Urinary bladder (tissue), 4 donors: ENCODE results near the gene DMRT1. TPM values are rescaled to one million over a fixed set of nuclear protein-coding genes. Genes with fewer than 3 reads are reported as not detected.
A peak's percentile ranks its signal among the peaks of the same experiment; 100 is the strongest.
"Not testable (repeated sequence)": the region's sequence is repeated elsewhere in the genome, so short reads cannot be mapped to it uniquely, and the experiment has no call there.

Experiments used
- DNase-seq: peaks from one replicate; pipeline ENCODE4 v3.0.0-alpha.2; 2015; ENCODE audit errors: extremely low spot score
- H3K27ac ChIP-seq: one replicate; pipeline ENCODE4 v1.5.1; 2013; ENCODE audit warnings: low read depth, mild to moderate bottlenecking, moderate library complexity
- H3K36me3 ChIP-seq: one replicate; pipeline ENCODE4 v1.6.1; 2013; ENCODE audit warnings: mild to moderate bottlenecking, moderate library complexity; ENCODE audit not compliant: insufficient read depth
- H3K4me1 ChIP-seq: one replicate; pipeline ENCODE4 v1.6.1; 2013; ENCODE audit warnings: mild to moderate bottlenecking, moderate library complexity; ENCODE audit not compliant: insufficient read depth
- H3K4me3 ChIP-seq: one replicate; pipeline ENCODE4 v1.5.1; 2013; ENCODE audit warnings: low read depth, low read length
- WGBS: extraction: QIAGEN DNeasy Blood & Tissue Kit; methylation state at CpG from one replicate; pipeline ENCODE4 v1.1.7; 2013; 5-methylcytosine and 5-hydroxymethylcytosine counted together
- polyA plus RNA-seq: library from polyadenylated mRNA; stranded (reverse); fragments of 200-250 nt; gene quantifications from one replicate; pipeline ENCODE4 v1.2.3, GENCODE V29; 2013
- total RNA-seq: library from RNA; depleted of rRNA; stranded (reverse); fragments of >200 nt; gene quantifications from one replicate; pipeline ENCODE4 v1.2.3, GENCODE V29; 2014
- donor health status: healthy with polysubstance abuse.
- donor health status: healthy.

DMRT1 gene
- total and polyA plus RNA-seq, 2 donors: not detected

GRCh38 chr9:882416-882924 is 41.0 kb downstream of the DMRT1 start:
- no peak for DNase-seq
- Histone ChIP-seq H3K4me1 (no peaks in the 10 kb centered on the region), H3K27ac (no peak overlapping the region), H3K36me3 (no peaks in the 10 kb centered on the region), H3K4me3 (no peak overlapping the region)
- WGBS: 52% methylated on average over 4 of the region's 4 CpGs

- WGBS: 76% methylated on average over 8 of the region's 8 CpGs
- no peak for DNase-seq
- Histone ChIP-seq H3K4me3 (no peak overlapping the region), H3K4me1 (no peaks in the 10 kb centered on the region), H3K36me3 (no peaks in the 10 kb centered on the region), H3K27ac (no peak overlapping the region)
Observed at GRCh38 chr9:883011-883410, 41.5 kb downstream of the DMRT1 start.

DNA sequence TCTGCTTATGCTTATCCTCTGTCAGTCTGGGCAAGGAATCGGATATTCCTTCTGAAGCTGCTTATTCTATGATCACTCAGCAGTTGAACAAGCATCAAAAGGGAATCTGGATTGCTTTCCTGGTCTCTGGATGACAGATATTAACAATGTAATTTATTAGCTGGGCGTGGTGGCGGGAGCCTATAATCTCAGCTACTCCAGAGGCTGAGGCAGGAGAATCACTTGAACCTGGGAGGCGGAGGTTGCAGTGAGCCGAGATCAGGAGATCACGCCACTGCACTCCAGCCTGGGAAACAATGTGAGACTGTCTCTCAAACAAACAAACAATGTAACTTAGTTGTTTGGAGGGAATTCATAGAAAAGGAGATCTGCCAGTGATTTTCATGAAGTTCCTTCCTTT is 45.4 kb downstream of the DMRT1 start:
- 70% methylated on average over 6 of the region's 6 CpGs for WGBS
- Histone ChIP-seq H3K36me3 (no peaks in the 10 kb centered on the region), H3K4me1 (no peaks in the 10 kb centered on the region), H3K4me3 (no peak overlapping the region), H3K27ac (no peak overlapping the region)
- no peak for DNase-seq

DNA sequence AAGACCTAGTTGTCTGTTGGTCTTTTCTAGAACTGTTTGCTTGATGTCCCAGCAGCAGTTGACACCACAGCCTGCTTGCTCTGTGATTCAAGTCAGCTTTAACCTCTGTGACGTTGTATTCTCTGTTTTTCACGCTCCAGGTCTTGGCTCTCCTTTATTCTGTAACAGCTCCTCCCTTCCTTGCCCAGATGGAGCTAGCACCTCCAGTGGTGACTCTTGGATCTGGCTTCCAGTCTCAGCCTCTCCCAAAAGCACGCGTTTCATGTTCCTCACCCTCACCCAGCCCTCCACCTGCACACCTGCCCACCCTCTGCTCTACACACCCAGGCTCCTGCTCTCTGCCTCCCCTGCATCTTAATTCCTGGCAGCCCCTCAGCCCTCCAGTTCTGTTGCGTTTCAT is 50.6 kb downstream of the DMRT1 start:
- Histone ChIP-seq H3K27ac (no peak overlapping the region), H3K36me3 (no peaks in the 10 kb centered on the region), H3K4me1 (no peaks in the 10 kb centered on the region), H3K4me3 (no peak overlapping the region)
- no peak for DNase-seq
- 77% methylated on average over 5 of the region's 5 CpGs for WGBS

DNA sequence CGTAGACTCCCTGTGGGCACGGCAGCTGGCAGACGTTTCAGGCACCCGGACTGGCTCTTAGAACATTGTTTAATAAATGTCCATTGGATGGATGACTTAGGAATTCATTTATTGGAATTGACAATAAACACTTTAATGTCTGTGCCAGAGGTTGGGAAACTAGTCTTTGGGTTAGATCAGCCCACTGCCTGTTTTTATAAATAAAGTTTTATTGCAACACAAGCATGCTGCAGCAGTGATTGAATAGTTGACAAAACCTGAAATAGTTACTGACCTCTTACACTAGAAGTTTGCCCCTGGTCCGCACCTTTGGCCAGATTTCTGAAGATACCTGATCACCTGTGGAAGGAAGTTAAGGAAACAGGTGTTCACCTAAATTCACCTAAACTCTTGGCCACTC is 51.6 kb downstream of the DMRT1 start:
- no peak overlapping the region for H3K4me3 ChIP-seq
- WGBS: 72% methylated on average over 5 of the region's 5 CpGs
- no peaks in the 10 kb centered on the region for H3K4me1 ChIP-seq
- no peak for DNase-seq
- H3K36me3 ChIP-seq: no peaks in the 10 kb centered on the region
- no peak overlapping the region for H3K27ac ChIP-seq

DNA sequence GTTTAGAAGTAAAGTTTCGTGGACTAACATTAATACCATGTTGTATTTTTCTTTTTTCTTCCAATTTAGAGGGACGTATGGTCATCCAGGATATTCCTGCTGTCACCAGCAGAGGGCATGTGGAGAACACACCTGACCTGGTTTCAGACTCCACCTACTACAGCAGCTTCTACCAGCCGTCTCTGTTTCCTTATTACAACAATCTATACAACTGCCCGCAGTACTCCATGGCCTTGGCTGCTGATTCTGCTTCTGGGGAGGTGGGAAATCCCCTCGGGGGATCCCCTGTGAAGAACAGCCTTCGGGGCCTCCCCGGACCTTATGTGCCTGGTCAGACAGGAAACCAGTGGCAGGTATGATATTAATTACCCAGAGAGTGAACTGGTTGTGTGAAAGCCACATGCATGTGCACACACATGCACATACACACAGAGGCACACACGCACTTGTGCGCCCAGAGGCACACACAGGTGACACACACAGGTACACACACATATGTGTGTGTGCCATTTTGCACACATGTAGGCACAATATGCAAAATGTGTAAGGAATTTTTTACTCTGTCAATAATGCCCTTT is 52.4 kb downstream of the DMRT1 start:
- H3K4me1 ChIP-seq: no peaks in the 10 kb centered on the region
- no peak overlapping the region for H3K27ac ChIP-seq
- peak; percentile 7 for DNase-seq
- no peak overlapping the region for H3K4me3 ChIP-seq
- 32% methylated on average over 9 of the region's 9 CpGs for WGBS
- H3K36me3 ChIP-seq: no peaks in the 10 kb centered on the region

- Histone ChIP-seq H3K4me3 (no peak overlapping the region), H3K4me1 (no peaks in the 10 kb centered on the region), H3K27ac (no peak overlapping the region), H3K36me3 (no peaks in the 10 kb centered on the region)
- whole genome bisulfite sequencing: 19% methylated on average over 12 of the region's 12 CpGs
- no peak for DNase-seq
Observed at GRCh38 chr9:899440-900184, 58.1 kb downstream of the DMRT1 start.

DNA sequence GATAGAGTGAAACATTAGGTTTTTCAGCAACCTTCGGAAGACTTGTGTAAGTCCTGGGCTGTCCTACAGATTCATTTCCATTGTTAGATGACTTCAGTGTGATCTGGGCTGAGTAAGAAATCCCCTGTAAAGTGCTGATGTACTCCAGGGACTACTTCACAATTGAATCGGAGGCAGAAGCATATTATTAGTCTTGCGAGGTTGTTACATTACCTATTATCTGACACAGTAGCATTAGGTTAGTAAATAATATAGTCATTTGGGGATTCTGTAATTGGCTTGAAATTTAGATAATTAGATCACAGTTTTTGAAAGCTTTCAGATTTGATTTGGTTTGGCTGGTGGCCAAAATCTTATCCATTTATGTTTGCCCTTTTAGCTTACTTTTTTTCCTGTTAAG is 62.4 kb downstream of the DMRT1 start:
- no peaks in the 10 kb centered on the region for H3K4me1 ChIP-seq
- peak; percentile 13 for DNase-seq
- H3K36me3 ChIP-seq: no peaks in the 10 kb centered on the region
- no peak overlapping the region for H3K4me3 ChIP-seq
- H3K27ac ChIP-seq: no peak overlapping the region
- 54% methylated on average over 3 of the region's 3 CpGs for WGBS

DNA sequence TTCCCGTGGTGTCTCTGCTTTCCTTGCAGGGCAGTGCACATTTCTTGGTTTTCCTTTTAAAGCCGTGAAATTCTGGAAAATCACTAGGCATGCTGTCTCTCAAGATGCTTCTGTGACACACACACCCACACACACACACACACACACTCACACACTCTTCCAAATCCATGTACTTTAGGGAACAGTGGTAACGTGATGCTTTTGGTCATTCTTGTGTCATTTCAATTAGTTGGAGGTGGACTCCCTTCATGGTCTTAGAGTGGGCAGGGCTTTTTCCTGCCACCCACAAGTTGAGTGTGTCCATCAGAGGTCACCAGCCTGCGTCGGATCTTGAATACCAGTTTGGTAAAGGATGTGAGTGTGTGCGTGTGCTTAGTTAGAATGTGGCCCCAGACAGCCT is 64.4 kb downstream of the DMRT1 start:
- H3K4me1 ChIP-seq: no peaks in the 10 kb centered on the region
- H3K36me3 ChIP-seq: no peaks in the 10 kb centered on the region
- no peak overlapping the region for H3K27ac ChIP-seq
- WGBS: 48% methylated on average over 6 of the region's 6 CpGs
- DNase-seq: no peak
- no peak overlapping the region for H3K4me3 ChIP-seq

DNA sequence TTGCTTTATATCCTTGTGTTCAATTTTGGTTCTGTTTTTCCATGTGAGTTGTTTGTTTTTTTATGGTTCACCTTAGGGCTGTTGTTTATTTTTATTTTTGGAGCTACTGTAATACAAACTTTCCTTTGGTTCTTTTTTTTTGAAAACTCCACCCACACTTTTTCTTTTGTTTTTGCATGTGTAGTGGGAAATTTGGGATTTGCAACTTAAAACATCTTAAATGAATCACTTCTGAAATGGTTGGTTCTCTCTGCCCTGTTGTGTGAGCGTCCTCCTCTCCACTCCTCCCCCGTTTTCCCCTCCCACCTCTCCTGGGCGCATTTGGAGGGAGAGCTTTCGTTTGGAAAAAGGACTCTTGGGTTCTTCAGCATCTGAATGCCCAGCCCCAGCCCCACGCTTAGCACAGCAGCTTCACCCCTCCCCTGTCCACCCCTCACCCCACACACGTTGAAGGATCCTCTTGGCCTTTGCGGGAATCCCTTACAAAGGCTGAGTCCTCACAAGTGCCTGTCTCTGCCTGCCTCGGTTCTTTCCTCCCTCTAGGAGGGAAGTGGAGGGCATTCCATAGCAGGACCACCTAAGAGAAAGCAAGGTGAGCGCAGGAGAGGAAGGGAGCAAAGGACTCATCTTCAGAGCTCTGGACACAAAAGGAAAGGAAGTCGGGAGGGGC is 67.2 kb downstream of the DMRT1 start:
- DNase-seq: no peak
- Histone ChIP-seq H3K36me3 (no peaks in the 10 kb centered on the region), H3K4me1 (no peaks in the 10 kb centered on the region), H3K4me3 (no peak overlapping the region), H3K27ac (no peak overlapping the region)
- 10% methylated on average over 10 of the region's 10 CpGs for WGBS

DNA sequence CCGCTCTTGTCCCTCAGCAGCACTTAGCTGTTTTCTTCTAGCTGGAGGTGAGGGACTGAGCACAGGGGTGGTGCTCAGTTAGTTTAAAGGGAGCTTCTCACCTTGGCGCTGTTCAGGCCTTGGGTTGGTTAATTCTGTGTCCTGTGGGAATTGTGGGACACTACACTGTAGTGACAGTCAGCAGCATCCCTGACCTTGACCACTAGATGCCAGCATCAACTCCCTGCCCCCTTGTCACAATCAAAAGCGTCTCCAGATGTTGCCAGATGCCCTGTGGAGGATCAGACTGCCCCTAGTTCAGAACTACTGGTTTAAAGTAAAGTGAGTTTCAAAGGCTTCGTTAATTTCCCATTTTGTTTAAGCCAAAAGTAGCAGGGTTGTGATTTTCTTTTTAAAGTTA is 69.5 kb downstream of the DMRT1 start:
- Histone ChIP-seq H3K4me3 (no peak overlapping the region), H3K36me3 (no peaks in the 10 kb centered on the region), H3K4me1 (no peaks in the 10 kb centered on the region), H3K27ac (no peak overlapping the region)
- DNase-seq: no peak
- 60% methylated on average over 4 of the region's 4 CpGs for WGBS

DNA sequence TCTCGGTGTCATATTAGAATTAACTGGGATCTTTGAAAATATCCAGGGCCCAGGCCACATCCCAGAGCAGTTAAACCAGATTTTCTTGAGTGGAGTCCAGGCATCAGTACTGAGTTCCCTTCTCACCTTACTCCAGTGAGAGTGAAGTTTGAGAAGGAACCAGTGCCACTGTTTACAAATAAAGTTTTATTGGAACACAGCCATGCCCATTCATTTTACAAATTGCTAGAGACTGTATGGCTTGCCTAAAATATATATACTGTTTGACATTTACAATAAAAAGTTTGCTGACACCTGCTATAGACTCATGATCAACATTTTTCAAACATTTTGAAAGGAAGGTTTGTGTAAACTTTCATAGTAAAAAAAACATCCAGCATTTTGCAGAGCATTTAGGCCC is 71.3 kb downstream of the DMRT1 start:
- DNase-seq: no peak
- Histone ChIP-seq H3K27ac (no peak overlapping the region), H3K4me3 (no peak overlapping the region), H3K36me3 (no peaks in the 10 kb centered on the region), H3K4me1 (no peaks in the 10 kb centered on the region)
- WGBS: 86% methylated on average over 1 of the region's 1 CpG

DNA sequence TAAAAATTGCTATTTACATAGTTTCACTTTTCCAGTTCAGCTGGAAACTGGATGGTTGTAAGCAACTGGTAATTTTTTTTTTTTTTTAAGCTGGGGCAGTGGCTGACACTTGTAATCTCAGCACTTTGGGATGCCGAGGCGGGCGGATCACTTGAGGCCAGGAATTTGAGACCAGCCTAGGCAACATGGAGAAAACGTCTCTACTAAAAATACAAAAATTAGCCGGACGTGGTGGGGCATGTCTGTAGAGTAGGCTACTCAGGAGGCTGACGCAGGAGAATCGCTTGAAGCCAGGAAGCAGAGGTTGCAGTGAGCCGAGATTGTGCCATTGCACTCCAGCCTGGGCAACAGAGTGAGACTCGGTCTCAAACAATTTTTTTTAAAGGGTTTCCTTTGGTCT is 72.0 kb downstream of the DMRT1 start:
- H3K27ac ChIP-seq, H3K4me1 ChIP-seq, H3K36me3 ChIP-seq, DNase-seq, H3K4me3 ChIP-seq: not testable (repeated sequence)
- 81% methylated on average over 10 of the region's 10 CpGs for WGBS

DNA sequence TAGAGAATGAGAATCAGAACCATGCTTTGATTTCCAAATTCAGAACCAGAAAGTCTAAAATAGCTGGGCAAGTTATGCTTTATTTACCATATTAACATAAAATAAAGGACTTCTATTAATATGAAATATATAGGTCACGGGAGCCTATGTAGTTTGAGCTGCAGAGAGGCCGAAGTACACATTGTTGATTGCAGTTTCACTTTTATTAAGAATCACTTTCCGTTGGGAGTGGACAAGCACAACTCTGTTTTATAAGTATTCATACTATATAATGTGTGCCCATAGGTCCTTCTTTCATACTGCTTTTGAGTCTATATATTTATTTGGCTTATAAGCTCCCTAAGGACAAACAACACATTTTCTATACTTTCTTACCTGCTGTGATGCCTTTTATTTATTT is 76.2 kb downstream of the DMRT1 start:
- WGBS: 80% methylated on average over 3 of the region's 3 CpGs
- DNase-seq: no peak
- H3K4me3 ChIP-seq: no peak overlapping the region
- no peaks in the 10 kb centered on the region for H3K36me3 ChIP-seq
- H3K27ac ChIP-seq: no peak overlapping the region
- H3K4me1 ChIP-seq: no peaks in the 10 kb centered on the region
